Raji (cell line): ENCODE data around the gene OR6B2.

ENCODE experiments used
- POLR2A ChIP-seq: IDR thresholded peaks from 2 replicates; pipeline ENCODE4 v1.6.1; 2011; ENCODE audit warnings: low read depth, low read length, control low read depth; ENCODE audit not compliant: insufficient read depth

The OR6B2 gene

GRCh38 chr2:240002983-240003382, 27.2 kb downstream of the OR6B2 start:
- TF ChIP-seq POLR2A, result no peak

GRCh38 chr2:240000671-240001070, 29.6 kb downstream of the OR6B2 start:
- TF ChIP-seq POLR2A, result no peak

GRCh38 chr2:239997686-239998409, 32.4 kb downstream of the OR6B2 start:
- TF ChIP-seq POLR2A, result no peak

- TF ChIP-seq POLR2A, result no peak
Measured at GRCh38 chr2:239994086-239994485, 36.1 kb downstream of the OR6B2 start.

GRCh38 chr2:239993291-239993690, 36.9 kb downstream of the OR6B2 start:
- TF ChIP-seq POLR2A, result no peak

GRCh38 chr2:239991689-239992314, 38.4 kb downstream of the OR6B2 start:
- no peak for TF ChIP-seq POLR2A

- TF ChIP-seq POLR2A, result no peak
Measured at GRCh38 chr2:239990966-239991365, 39.3 kb downstream of the OR6B2 start.

- TF ChIP-seq POLR2A, result no peak
Measured at GRCh38 chr2:239985356-239985755, 44.9 kb downstream of the OR6B2 start.

GRCh38 chr2:239984421-239985194, 45.6 kb downstream of the OR6B2 start:
- no peak for TF ChIP-seq POLR2A

- TF ChIP-seq POLR2A, result no peak
Measured at GRCh38 chr2:239983004-239983778, 47.0 kb downstream of the OR6B2 start.
